ENCODE data around the gene GBF1.

- TF ChIP-seq CTCF (conservative IDR thresholded peaks at IDR 0.05 in 1 of 2, IDR thresholded peaks at IDR 0.05 in 1 of 2; ENCODE audit: extremely low read depth in 1 of 2, insufficient read depth in 1 of 2, low read depth in 1 of 2, low read length in 2 of 2) (no peak), EZH2 (IDR thresholded peaks at IDR 0.05; ENCODE audit: borderline replicate concordance, low read length) (no peak)
Measured at GRCh38 chr10:102394801-102395399, 149.6 kb downstream of the GBF1 start.

All from mammary epithelial cell (primary cell).